HepG2 (cell line): ENCODE measurements around the gene ODC1. TPM values are rescaled to one million over a fixed set of nuclear protein-coding genes. Genes with fewer than 3 reads are reported as not detected.

Experiments
- AFF4 ChIP-seq: sonication (generic); formaldehyde crosslinking; IDR thresholded peaks from 2 replicates; pipeline ENCODE4 v1.4.0; 2020; ENCODE audit warnings: missing genetic modification reagents
- ARID3A ChIP-seq: IDR thresholded peaks from 2 replicates; pipeline ENCODE4 v1.6.1; 2012; ENCODE audit warnings: low read depth, low read length, improper control_type of control experiment
- BORCS8-MEF2B ChIP-seq: sonication (generic); formaldehyde crosslinking; IDR thresholded peaks from 2 replicates; pipeline ENCODE4 v1.8.0; 2022; ENCODE audit warnings: mild to moderate bottlenecking, missing genetic modification reagents
- FOXM1 ChIP-seq: sonication (generic); formaldehyde crosslinking; IDR thresholded peaks from 2 replicates; pipeline ENCODE4 v1.5.0; 2020; ENCODE audit warnings: missing genetic modification reagents
- IKZF4 ChIP-seq: sonication (generic); formaldehyde crosslinking; IDR thresholded peaks from 2 replicates; pipeline ENCODE4 v1.5.1; 2020; ENCODE audit warnings: borderline replicate concordance, mild to moderate bottlenecking, low read depth, missing genetic modification reagents; ENCODE audit errors: not compliant biosample characterization
- MAFF ChIP-seq: IDR thresholded peaks from 2 replicates; pipeline ENCODE4 v1.6.1; 2011; ENCODE audit warnings: low read depth, low read length, improper control_type of control experiment
- MBNL3 ChIP-seq: fragments of 250-450 bp; sonication (Bioruptor Pico); conservative IDR thresholded peaks from 2 replicates; pipeline ENCODE4 v1.8.0; 2022; ENCODE audit warnings: mild to moderate bottlenecking, inconsistent platforms
- NCOA2 ChIP-seq: sonication (generic); formaldehyde crosslinking; IDR thresholded peaks from 2 replicates; pipeline ENCODE4 v1.8.0; 2022; ENCODE audit warnings: inconsistent platforms
- NRL ChIP-seq: sonication (generic); formaldehyde crosslinking; IDR thresholded peaks from 2 replicates; pipeline ENCODE4 v1.5.0; 2020; ENCODE audit warnings: missing genetic modification reagents, mild to moderate bottlenecking, moderate library complexity, borderline replicate concordance
- RARG ChIP-seq: sonication (generic); formaldehyde crosslinking; IDR thresholded peaks from 2 replicates; pipeline ENCODE4 v1.4.0; 2020; ENCODE audit warnings: low read depth, mild to moderate bottlenecking, missing genetic modification reagents
- RBAK ChIP-seq: sonication (generic); formaldehyde crosslinking; IDR thresholded peaks from 2 replicates; pipeline ENCODE4 v1.5.1; 2020; ENCODE audit warnings: mild to moderate bottlenecking, missing genetic modification reagents
- SAFB2 ChIP-seq: sonication (generic); formaldehyde crosslinking; IDR thresholded peaks from 2 replicates; pipeline ENCODE4 v1.5.1; 2020; ENCODE audit warnings: missing genetic modification reagents, low read depth, mild to moderate bottlenecking, borderline replicate concordance
- ZBTB21 ChIP-seq: sonication (generic); formaldehyde crosslinking; IDR thresholded peaks from 2 replicates; pipeline ENCODE4 v1.4.0; 2020; ENCODE audit warnings: missing genetic modification reagents
- ZKSCAN5 ChIP-seq: sonication (generic); formaldehyde crosslinking; IDR thresholded peaks from 2 replicates; pipeline ENCODE4 v1.5.1; 2020; ENCODE audit warnings: mild to moderate bottlenecking, missing genetic modification reagents
- ZNF24 ChIP-seq: fragments of 450-650 bp; IDR thresholded peaks from 2 replicates; pipeline ENCODE4 v1.6.1; 2017; ENCODE audit warnings: antibody characterized with exemption, mild to moderate bottlenecking
- ZNF260 ChIP-seq: sonication (generic); formaldehyde crosslinking; IDR thresholded peaks from 2 replicates; pipeline ENCODE4 v1.4.0; 2020; ENCODE audit warnings: missing genetic modification reagents, low read depth, mild to moderate bottlenecking, borderline replicate concordance
- ZNF788 ChIP-seq: sonication (generic); formaldehyde crosslinking; IDR thresholded peaks from 2 replicates; pipeline ENCODE4 v1.5.0; 2020; ENCODE audit warnings: mild to moderate bottlenecking, missing genetic modification reagents, borderline replicate concordance
- ZSCAN29 ChIP-seq: sonication (generic); formaldehyde crosslinking; conservative IDR thresholded peaks from 2 replicates; pipeline ENCODE4 v1.4.0; 2020; ENCODE audit warnings: mild to moderate bottlenecking, missing genetic modification reagents
- polyA plus RNA-seq, 8 experiments: library from polyadenylated mRNA; depleted of rRNA in 3 of 8; stranded (reverse) in 7 of 8; unstranded in 1 of 8; fragments of >200 nt; fragmentation: Illumina TruSeq in 4 of 8; extraction: Trizol in 4 of 8; gene quantifications; 2 replicates each; pipeline versions ENCODE4 v1.2.1 to v1.2.3, GENCODE V29; 2011 to 2016; ENCODE audit warnings: low read depth in 4 of 8, missing spikeins in 1 of 8, mixed read lengths in 1 of 8; ENCODE audit not compliant: insufficient read depth in 1 of 8
- total RNA-seq, 5 experiments: library from RNA; depleted of rRNA; stranded (reverse); fragments of >200 nt; fragmentation: Illumina TruSeq; extraction: Trizol; gene quantifications; 2 replicates each; pipeline ENCODE4 v1.2.3, GENCODE V29; 2016; ENCODE audit warnings: low read depth in 1 of 5
- TF ChIP-seq, protein P1 (sequence below), 2 experiments: IDR thresholded peaks; 2 replicates each; pipeline ENCODE4 v1.6.1; 2011 to 2012; ENCODE audit warnings: low read length in 2 of 2, borderline replicate concordance in 1 of 2, low read depth in 1 of 2, mild to moderate bottlenecking in 1 of 2, moderate library complexity in 1 of 2

The ODC1 gene
- total and polyA plus RNA-seq, 2 of the 13 experiments (the other 11 are each of a cell fraction or from before 2014, with no cell fraction given): 142 to 371 TPM

GRCh38 chr2:10448576-10449485 lies 704 bp upstream of the ODC1 start (continued):
- TF ChIP-seq SAFB2 (CRISPR knock-in tag): peak; percentile 98
- TF ChIP-seq NRL (CRISPR knock-in tag): peak; percentile 99
- TF ChIP-seq RARG (CRISPR knock-in tag): peak; percentile 81; the same call in 1 of the 2 replicates
- no peak for TF ChIP-seq MBNL3 (CRISPR knock-in tag)
- TF ChIP-seq ARID3A: 0 out of 2 replicates have a peak, but pooled peaks have one; percentile 8
- peak; percentile 79; the same call in 1 of the 2 replicates for TF ChIP-seq RBAK (CRISPR knock-in tag)
- peak; percentile 36; the same call in 1 of the 2 replicates for TF ChIP-seq ZNF24
- TF ChIP-seq AFF4 (CRISPR knock-in tag): peak; percentile 44; the same call in 1 of the 2 replicates
- TF ChIP-seq ZSCAN29: peak; percentile 90; the same call in 1 of the 2 replicates
- TF ChIP-seq, protein P1, sequence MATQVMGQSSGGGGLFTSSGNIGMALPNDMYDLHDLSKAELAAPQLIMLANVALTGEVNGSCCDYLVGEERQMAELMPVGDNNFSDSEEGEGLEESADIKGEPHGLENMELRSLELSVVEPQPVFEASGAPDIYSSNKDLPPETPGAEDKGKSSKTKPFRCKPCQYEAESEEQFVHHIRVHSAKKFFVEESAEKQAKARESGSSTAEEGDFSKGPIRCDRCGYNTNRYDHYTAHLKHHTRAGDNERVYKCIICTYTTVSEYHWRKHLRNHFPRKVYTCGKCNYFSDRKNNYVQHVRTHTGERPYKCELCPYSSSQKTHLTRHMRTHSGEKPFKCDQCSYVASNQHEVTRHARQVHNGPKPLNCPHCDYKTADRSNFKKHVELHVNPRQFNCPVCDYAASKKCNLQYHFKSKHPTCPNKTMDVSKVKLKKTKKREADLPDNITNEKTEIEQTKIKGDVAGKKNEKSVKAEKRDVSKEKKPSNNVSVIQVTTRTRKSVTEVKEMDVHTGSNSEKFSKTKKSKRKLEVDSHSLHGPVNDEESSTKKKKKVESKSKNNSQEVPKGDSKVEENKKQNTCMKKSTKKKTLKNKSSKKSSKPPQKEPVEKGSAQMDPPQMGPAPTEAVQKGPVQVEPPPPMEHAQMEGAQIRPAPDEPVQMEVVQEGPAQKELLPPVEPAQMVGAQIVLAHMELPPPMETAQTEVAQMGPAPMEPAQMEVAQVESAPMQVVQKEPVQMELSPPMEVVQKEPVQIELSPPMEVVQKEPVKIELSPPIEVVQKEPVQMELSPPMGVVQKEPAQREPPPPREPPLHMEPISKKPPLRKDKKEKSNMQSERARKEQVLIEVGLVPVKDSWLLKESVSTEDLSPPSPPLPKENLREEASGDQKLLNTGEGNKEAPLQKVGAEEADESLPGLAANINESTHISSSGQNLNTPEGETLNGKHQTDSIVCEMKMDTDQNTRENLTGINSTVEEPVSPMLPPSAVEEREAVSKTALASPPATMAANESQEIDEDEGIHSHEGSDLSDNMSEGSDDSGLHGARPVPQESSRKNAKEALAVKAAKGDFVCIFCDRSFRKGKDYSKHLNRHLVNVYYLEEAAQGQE (IDR thresholded peaks at IDR 0.05; ENCODE audit: borderline replicate concordance in 1 of 2, low read depth in 1 of 2, low read length in 2 of 2): peak in 1 of 2 experiments; percentile 62; a peak in 1 of 4 replicates
- TF ChIP-seq ZBTB21 (CRISPR knock-in tag): peak; percentile 51; the same call in 1 of the 2 replicates
- TF ChIP-seq ZNF260: peak; percentile 85; the same call in 1 of the 2 replicates
- 0 out of 2 replicates have a peak, but pooled peaks have one; percentile 69 for TF ChIP-seq ZKSCAN5 (CRISPR knock-in tag)
- peak; percentile 82 for TF ChIP-seq NCOA2 (CRISPR knock-in tag)
- TF ChIP-seq IKZF4 (CRISPR knock-in tag): peak; percentile 99
- peak; percentile 79; the same call in 1 of the 2 replicates for TF ChIP-seq FOXM1 (CRISPR knock-in tag)
- TF ChIP-seq ZNF788 (CRISPR knock-in tag): peak; percentile 97
- TF ChIP-seq MAFF: no peak
- TF ChIP-seq BORCS8-MEF2B (CRISPR knock-in tag): peak; percentile 100
